Measurements from ENCODE around the gene PCBP2.

PCBP2 gene

DNA sequence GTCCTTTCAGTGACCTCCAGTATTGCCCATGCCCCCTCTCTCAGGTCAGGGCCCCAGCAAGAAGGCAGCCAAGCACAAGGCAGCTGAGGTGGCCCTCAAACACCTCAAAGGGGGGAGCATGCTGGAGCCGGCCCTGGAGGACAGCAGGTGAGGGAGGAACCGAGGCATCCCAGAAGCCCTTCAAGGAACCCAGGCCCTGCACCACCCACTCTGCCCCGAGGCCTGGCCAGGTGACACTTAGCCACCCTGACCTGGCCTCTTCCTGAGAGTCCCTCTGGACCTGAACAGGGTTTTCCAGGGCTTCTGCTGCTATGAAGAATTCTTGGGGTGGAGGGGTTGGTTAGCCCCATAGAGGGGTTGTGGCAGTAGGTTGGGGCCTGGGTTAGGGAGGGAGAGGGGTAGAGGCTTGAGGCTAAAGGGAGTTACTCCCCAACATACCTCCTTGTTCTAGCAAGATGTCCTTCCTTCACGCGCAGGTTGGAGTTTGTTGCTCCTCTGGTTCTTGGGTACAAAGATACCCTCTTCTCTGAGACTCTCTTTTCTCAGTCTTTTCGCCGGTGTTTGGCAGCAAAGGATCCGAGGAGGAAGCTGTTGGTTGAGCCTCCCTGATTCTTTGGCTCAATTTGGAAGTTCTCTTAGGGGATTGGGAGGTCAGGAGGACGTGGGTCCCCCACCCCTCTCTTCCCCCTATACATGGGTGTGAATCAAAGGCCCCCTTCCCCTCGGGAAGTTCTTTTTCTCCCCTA is 51.3 kb downstream of the PCBP2 start:
- Mint-ChIP-seq H3K36me3 (peaks cover 40% of the 10 kb centered on the region), H3K4me3 (no peak overlapping the region)

DNA sequence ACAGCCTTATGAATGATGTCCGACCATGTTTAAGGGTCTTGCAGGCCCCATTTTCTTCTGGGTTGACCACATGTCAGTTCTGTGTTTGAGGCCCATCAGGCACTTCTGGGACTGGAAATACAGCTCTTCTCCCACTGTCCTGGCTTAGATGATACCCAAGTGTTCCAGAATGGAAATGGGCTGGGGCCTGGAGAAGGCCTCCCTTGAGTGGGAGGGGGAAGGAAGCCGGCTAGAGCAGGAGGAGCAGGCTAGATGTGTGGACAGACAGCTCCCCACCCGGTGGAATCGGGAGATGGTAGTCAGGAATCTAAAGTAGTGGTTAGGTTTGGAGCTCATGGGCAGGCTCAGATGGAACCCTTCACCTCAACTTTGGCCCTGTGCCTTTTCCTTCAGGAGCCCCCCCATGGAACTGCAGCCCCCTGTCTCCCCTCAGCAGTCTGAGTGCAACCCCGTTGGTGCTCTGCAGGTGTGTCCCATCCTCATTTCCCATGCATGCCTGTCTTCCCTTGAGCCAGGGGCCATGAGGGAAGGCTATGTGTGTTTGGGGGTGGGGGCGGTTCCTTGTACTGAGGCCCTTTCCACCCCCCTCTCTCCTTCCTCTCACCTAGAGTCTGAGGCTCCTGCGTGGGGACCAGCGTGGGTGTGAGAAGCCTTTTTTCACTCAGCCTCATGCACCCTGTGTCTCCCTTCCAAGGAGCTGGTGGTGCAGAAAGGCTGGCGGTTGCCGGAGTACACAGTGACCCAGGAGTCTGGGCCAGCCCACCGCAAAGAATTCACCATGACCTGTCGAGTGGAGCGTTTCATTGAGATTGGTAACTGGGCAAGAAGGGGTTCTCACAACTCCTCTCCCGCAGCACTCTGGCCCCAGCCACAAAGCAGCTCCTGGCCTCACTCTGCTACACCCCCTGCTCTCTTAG is 52.4 kb downstream of the PCBP2 start:
- peak in 1 of 2 donors; percentile 50 for DNase-seq (ENCODE audit: low spot score in 2 of 2)
- Mint-ChIP-seq H3K4me3 (no peak overlapping the region), H3K4me1 (peaks cover 42% of the 10 kb centered on the region), H3K9me3 (no peaks in the 10 kb centered on the region), H3K36me3 (peaks cover 46% of the 10 kb centered on the region), H3K27ac (peak overlapping the region; percentile 84)
- ATAC-seq: no peak

More for the DNA sequence above, 51.3 kb downstream of the PCBP2 start:
- ATAC-seq (no peak), DNase-seq (ENCODE audit: low spot score in 2 of 2) (peak in 1 of 2 donors; percentile 48)
- Mint-ChIP-seq H3K9me3 (no peaks in the 10 kb centered on the region), H3K27ac (peak overlapping the region; percentile 84), H3K4me1 (peaks cover 46% of the 10 kb centered on the region)

DNA sequence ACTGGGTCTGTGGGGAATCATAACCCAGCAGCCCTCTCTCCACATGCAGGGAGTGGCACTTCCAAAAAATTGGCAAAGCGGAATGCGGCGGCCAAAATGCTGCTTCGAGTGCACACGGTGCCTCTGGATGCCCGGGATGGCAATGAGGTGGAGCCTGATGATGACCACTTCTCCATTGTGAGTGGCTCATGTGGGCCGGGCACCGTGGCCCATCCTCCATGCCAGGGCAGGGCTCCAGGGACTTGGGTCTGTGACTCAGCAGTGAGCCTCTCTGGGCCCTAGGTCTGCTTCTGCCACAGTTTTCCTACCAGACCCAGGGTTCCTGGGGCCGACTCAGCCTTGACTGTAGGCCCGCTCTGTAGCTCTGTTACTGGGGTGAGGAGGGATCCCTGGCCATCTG is 53.2 kb downstream of the PCBP2 start:
- peak overlapping the region; percentile 84 for H3K27ac Mint-ChIP-seq
- H3K36me3 Mint-ChIP-seq: peaks cover 41% of the 10 kb centered on the region
- no peak overlapping the region for H3K4me3 Mint-ChIP-seq
- H3K9me3 Mint-ChIP-seq: no peaks in the 10 kb centered on the region
- H3K4me1 Mint-ChIP-seq: peaks cover 36% of the 10 kb centered on the region
- ATAC-seq (no peak), DNase-seq (ENCODE audit: low spot score in 2 of 2) (peak in 1 of 2 donors; percentile 49)

DNA sequence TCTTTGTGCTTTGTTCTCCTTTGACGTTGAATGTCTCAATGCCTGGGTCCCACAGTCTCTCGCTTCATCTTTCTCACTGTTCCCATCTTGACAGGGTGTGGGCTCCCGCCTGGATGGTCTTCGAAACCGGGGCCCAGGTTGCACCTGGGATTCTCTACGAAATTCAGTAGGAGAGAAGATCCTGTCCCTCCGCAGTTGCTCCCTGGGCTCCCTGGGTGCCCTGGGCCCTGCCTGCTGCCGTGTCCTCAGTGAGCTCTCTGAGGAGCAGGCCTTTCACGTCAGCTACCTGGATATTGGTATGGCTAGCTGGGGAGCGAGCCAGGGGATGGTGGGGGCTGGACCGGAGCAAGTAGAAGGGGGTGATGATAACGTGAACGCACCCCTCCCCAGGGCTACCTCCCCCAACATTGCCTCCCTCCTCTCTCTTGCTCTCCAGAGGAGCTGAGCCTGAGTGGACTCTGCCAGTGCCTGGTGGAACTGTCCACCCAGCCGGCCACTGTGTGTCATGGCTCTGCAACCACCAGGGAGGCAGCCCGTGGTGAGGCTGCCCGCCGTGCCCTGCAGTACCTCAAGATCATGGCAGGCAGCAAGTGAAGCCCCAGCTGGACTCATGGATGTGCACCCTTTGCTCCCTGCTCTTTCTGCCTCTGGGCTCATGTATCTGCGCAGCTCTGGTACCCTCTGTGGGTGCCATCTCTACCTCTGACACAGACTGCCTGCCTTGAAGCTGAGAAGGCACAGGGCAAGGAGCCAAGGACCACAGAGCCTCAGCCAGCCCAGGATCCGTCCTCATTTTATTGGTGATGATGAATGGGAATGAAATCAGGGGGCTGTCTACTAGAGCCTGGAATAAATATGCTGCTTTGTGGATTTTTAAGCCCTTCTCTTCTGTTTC is 53.9 kb downstream of the PCBP2 start:
- Mint-ChIP-seq H3K27ac (peak overlapping the region; percentile 8), H3K4me1 (peaks cover 34% of the 10 kb centered on the region), H3K9me3 (no peaks in the 10 kb centered on the region), H3K4me3 (no peak overlapping the region), H3K36me3 (peaks cover 43% of the 10 kb centered on the region)
- DNase-seq (ENCODE audit: low spot score in 2 of 2) (peak in 1 of 2 donors; percentile 46), ATAC-seq (no peak)

GRCh38 chr12:53506450-53506785 is 54.5 kb downstream of the PCBP2 start:
- peaks cover 39% of the 10 kb centered on the region for H3K36me3 Mint-ChIP-seq
- H3K9me3 Mint-ChIP-seq: no peaks in the 10 kb centered on the region
- no peak for ATAC-seq
- H3K4me1 Mint-ChIP-seq: peaks cover 34% of the 10 kb centered on the region
- H3K27ac Mint-ChIP-seq: peak overlapping the region; percentile 50
- no peak overlapping the region for H3K4me3 Mint-ChIP-seq
- no peak for DNase-seq (ENCODE audit: low spot score in 2 of 2)

- ATAC-seq (no peak), DNase-seq (ENCODE audit: low spot score in 2 of 2) (no peak)
- Mint-ChIP-seq H3K36me3 (peaks cover 37% of the 10 kb centered on the region), H3K4me1 (peaks cover 28% of the 10 kb centered on the region), H3K9me3 (no peaks in the 10 kb centered on the region), H3K27ac (peak within 1 kb of the TSS; percentile 67), H3K4me3 (no peak within 1 kb of the TSS)
Observed at GRCh38 chr12:53506881-53507602, 55.1 kb downstream of the PCBP2 start, which contains the start of gene NPFF. TSS of gene NPFF (minus strand) at chr12:53507484. CDS start at chr12:53507474, 10 bp downstream.

DNA sequence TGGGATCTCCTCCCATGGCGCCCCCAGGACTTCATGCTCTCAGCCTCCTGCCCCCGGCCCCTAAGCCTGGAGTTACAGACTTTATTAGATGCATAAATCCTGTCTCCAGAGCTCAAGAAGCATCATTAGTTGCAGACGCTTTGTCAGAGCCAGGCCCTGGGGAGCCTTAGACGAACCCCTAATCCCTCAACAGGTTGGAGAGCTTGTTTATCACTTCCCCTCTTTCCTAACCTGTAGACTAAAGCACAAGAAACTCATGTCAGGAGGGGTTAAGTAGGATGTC is 55.6 kb downstream of the PCBP2 start:
- H3K36me3 Mint-ChIP-seq: peaks cover 37% of the 10 kb centered on the region
- H3K27ac Mint-ChIP-seq: peak overlapping the region; percentile 50
- H3K9me3 Mint-ChIP-seq: no peaks in the 10 kb centered on the region
- ATAC-seq: no peak
- no peak overlapping the region for H3K4me3 Mint-ChIP-seq
- peaks cover 24% of the 10 kb centered on the region for H3K4me1 Mint-ChIP-seq
- DNase-seq (ENCODE audit: low spot score in 2 of 2): no peak

DNA sequence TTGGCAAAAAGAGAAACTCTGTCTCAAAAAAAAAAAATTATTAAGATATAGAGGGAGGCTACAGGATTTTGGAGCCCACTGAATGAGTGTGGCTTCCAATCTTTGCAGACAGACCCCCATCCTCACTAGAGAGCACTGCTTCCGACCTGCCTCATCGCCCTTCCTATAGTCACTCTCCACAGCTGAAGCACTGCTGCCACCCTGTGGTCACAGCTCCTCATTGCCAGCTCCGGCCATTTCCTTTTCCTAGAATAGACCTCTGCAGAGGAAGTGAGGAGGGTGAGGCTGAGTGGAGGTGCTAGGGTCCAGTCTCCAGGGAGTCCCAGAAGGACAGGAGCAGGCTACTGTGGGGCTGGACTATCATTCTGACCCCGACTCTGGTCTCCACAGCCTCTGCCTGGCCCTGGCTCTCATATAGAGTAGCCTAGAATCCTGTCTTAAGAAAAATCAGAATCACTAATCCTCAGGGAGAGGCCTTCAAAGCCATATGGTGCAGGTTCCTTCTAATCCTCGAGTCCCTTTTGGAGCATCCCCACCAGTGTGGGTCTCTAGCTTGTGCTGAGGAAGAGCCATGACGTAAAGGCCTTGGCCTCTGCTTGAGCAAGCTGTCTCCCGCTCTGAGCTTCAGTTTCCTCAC is 56.8 kb downstream of the PCBP2 start:
- ATAC-seq (peak; percentile 92), DNase-seq (ENCODE audit: low spot score in 2 of 2) (peak; percentile 82 to 93)
- Mint-ChIP-seq H3K9me3 (no peaks in the 10 kb centered on the region), H3K4me3 (no peak overlapping the region), H3K36me3 (peaks cover 45% of the 10 kb centered on the region), H3K27ac (peak overlapping the region; percentile 67), H3K4me1 (peaks cover 24% of the 10 kb centered on the region)

DNA sequence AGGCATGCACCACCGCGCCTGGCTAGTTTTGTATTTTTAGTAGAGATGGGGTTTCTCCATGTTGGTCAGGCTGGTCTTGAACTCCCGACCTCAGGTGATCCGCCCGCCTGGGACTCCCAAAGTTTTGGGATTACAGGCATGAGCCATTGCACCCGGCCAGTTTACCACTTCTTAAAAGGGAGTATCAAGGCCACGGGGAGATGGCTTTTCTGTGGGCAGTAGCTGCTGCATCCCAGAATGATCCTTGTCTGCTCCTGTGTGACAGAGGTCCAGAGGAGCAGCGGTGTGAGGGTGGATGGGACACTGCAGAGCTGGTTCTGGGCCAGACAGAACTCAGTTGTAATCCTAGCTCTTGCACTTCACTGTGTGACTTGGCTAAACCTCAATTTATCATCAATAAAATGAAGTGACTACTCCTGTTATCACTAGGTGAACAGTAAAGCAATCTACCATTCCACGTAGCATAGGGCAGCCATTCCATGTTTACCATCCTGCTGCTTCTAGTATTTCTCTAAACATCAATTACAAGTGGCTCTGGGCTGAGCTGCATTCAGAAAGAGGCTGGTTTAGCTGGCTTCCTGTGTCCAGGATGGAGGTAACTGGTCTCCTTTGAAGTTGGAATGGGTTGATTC is 58.4 kb downstream of the PCBP2 start:
- Mint-ChIP-seq H3K4me1 (peaks cover 13% of the 10 kb centered on the region), H3K4me3 (no peak overlapping the region), H3K9me3 (no peaks in the 10 kb centered on the region), H3K36me3 (peaks cover 54% of the 10 kb centered on the region), H3K27ac (peak overlapping the region; percentile 77)
- ATAC-seq (no peak), DNase-seq (ENCODE audit: low spot score in 2 of 2) (no peak)

DNA sequence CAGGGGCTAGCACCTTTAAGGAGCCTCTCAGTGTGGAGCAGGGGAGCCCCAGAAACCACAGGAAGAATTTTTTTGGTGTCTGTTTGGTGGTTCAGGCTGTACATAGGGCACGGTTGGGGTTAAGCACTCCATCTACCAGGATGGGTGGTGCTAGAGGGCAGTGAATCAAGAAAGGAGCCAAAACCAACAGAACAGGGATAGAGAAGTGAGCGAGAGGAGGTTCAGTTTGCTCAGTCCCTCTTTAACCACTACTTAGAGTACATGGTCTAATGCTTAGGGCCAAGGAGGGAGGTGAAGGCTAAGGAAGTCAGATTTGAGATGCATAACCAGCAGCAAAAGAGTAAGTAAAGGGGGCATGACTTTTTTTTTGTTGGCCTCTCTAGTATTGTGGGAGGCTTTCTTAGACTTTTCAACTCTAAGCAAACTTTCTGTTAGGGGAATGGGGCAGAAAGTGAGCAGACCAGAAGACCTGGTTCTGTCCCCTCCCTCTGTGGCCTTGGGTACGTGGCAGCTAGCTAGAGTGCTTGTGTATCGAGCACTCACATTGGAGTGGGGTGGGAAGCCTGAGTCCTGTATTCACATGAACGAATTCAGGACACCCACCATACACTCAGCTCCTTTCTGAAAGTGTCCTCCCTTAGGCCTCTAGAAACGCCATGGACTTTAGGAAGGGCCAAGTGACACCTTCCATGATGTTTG is 62.0 kb downstream of the PCBP2 start:
- no peak for DNase-seq (ENCODE audit: low spot score in 2 of 2)
- no peak overlapping the region for H3K4me3 Mint-ChIP-seq
- H3K27ac Mint-ChIP-seq: peak overlapping the region; percentile 32

GRCh38 chr12:53514628-53515290 is 62.9 kb downstream of the PCBP2 start:
- Mint-ChIP-seq H3K4me3 (no peak overlapping the region), H3K27ac (peak overlapping the region; percentile 32), H3K36me3 (peaks cover 74% of the 10 kb centered on the region), H3K9me3 (no peaks in the 10 kb centered on the region), H3K4me1 (no peaks in the 10 kb centered on the region)
- no peak for DNase-seq (ENCODE audit: low spot score in 2 of 2)
- no peak for ATAC-seq

More for the DNA sequence above, 62.0 kb downstream of the PCBP2 start:
- Mint-ChIP-seq H3K36me3 (peaks cover 65% of the 10 kb centered on the region), H3K9me3 (no peaks in the 10 kb centered on the region), H3K4me1 (peaks cover under 1% of the 10 kb centered on the region)
- ATAC-seq: no peak

DNA sequence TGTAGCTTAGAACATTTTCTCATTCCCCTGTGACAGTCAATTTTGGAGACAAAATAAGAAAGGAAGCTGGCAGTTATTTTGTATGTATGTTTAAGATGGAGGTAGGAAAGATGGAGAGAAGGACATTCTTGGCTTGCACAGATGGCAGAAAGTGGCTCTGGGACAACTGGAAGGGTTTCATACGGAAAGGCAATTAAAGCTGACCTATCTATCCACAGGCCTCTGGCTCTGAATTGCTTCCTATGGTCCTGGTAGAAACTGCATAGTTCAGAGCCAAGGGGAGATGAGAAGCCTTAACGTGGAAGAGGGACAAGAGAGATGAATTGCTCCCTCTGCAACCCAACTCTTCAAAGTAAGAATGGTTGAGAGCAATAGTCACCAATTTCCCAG is 63.4 kb downstream of the PCBP2 start:
- peak overlapping the region; percentile 32 for H3K27ac Mint-ChIP-seq
- no peaks in the 10 kb centered on the region for H3K4me1 Mint-ChIP-seq
- no peak overlapping the region for H3K4me3 Mint-ChIP-seq
- ATAC-seq: no peak
- no peak for DNase-seq (ENCODE audit: low spot score in 2 of 2)
- H3K36me3 Mint-ChIP-seq: peaks cover 77% of the 10 kb centered on the region
- H3K9me3 Mint-ChIP-seq: no peaks in the 10 kb centered on the region
